GM19023 (cell line): ENCODE measurements around the gene SEBOX.
A peak's percentile ranks its signal among the peaks of the same experiment; 100 is the strongest.

Source experiments
- ATAC-seq: cut with Tn5 transposase; IDR thresholded peaks from one replicate; pipeline ENCODE4 v1.9.1; 2021; ENCODE audit warnings: mild to moderate bottlenecking, moderate library complexity; ENCODE audit not compliant: unreplicated experiment

The SEBOX gene, protein sequence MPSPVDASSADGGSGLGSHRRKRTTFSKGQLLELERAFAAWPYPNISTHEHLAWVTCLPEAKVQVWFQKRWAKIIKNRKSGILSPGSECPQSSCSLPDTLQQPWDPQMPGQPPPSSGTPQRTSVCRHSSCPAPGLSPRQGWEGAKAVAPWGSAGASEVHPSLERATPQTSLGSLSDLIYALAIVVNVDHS

DNA sequence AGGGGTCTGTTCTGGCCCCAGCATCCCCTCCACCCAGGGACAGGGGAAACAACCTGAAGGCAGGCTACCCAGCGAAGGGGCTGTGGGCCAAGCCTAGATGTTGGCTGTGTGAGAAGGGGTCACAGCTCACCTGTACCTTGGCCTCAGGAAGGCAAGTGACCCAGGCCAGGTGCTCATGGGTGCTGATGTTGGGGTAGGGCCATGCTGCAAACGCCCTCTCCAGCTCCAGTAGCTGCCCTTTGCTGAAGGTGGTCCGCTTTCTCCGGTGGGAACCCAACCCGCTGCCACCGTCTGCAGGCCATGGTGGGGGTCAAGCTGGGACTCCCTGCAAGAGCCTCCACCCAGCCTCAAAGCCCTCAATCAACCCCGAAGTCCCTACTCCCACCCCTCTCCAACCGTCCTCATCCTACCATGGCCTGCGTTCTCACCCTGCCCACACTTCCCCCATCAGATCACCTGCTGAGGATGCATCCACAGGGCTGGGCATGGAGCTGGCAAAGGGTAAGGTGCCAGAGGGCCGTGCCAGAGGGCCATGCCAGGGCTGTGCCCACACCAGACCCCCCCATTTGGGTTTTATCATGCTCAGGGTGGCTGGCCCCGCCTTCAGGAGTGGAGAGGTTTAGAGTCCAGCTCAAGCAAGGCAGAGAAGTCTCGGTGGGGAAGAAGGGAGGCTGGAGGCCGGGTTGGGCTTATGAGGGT, at the start of gene SEBOX:
Gene SEBOX (minus strand): TSS at position 535 of the 699 bp plus-strand sequence. CDS start 48 bp downstream, at position 487.
- ATAC-seq, result no peak

DNA sequence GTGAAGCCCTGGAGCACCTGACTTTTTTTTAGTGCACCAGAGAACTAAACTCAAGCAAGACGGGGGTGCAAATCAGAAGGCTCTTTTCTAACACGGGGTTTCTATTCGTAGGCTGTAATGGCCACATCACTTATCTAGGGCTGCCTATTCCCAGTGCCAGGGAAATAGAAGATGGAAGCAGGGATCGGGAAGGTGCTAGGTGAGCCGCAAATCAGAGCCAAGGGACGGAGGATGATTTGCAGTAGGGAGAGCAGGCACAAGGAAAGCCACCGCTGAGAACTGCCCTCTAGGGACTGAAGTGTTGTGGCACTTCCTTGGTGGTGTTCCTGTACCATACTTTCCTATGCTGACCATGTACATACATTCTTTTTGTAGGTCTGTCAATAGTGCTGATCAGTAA, 48.8 kb upstream of the SEBOX start:
- ATAC-seq, result no peak

DNA sequence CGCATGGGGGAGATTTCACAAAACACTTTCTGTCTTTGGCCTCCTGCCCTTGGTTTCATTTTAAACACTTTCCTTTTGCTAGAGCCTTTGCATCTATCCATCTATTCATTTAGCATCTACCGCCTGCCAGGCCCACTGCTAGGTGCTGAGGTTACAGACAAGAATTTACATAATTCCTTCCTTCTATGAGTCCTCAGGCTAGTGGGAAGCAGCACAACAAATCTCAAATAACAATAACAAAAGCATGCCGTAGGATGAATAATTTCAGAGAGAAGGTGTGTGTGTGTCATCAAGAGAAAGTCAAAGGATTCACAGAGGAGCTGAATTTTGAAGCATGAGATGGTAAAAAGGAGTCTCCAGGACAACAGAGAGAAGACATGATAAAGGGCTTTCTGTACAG, 47.1 kb upstream of the SEBOX start:
- no peak for ATAC-seq

DNA sequence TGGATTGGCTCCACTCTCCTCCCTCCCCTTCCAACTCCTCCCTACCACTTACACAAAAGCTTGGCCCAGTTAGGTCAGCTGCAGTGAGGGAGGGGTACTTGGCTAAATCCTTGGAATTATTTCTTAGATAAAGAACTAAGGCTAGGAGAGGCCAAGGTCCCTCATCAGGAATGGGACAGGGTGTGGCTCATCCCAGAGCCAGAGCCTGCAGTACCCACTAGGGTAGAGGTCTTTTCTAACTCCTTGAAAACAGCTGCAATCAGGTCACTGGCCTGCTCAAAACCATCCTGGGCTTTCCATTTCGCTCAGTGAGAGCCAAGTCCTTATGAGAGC, 42.9 kb upstream of the SEBOX start:
- no peak for ATAC-seq

DNA sequence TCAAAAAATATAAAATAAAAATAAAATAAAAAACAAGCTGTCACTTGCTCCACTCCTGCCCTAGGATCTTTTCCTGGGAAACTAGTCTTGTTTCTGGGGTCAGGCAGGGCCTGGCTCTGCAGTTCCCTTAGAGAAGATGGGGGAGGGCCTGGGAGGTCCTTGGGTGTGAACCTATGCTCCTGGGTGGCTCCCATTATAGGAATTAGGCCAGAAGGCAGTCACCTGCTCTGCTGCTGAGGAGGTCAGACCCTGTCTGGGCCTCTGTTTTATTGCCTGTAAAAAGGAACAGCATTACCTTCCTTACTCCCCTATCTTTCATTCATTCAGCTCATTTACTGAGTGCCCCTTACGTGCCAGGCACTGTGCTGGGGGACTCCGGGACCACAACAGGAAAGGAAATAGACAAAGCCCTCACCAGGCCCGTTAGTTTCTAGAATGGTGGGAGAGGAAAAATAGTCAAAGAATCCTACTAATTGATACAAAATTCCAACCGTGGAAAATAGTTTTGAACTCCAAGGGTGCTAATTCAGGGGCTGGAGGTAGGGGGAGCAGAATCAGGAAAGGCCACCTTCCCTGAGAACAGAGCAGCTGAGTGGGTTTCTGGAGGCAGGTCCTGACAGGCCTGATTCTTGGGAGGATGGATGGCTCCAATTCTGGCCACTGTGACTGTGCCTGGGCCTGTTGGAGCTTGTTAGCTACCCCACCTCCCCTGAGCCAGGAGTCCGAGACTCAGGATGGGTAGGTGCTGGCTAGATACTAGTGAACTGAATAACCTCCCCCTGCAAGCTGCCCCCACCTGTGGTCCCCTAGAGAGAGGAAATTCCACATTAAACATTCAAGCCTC, 42.4 kb upstream of the SEBOX start:
- ATAC-seq, result no peak

DNA sequence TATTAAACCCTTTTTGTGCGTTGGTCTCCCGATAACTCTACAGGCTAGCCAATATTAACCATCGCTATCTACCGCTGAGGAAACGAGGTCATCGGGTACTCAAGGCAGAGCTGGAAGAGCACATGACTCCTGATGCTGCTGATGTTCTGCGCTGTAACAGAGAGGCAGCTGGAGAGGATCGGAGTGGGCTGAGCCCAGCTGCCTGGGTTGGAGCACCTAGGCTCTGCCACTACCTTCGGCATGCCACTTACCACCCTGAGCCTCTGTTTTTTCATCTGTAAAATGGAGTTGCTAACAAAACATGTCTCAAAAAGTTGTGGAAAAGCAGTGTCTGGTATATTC, 41.4 kb upstream of the SEBOX start:
- no peak for ATAC-seq

DNA sequence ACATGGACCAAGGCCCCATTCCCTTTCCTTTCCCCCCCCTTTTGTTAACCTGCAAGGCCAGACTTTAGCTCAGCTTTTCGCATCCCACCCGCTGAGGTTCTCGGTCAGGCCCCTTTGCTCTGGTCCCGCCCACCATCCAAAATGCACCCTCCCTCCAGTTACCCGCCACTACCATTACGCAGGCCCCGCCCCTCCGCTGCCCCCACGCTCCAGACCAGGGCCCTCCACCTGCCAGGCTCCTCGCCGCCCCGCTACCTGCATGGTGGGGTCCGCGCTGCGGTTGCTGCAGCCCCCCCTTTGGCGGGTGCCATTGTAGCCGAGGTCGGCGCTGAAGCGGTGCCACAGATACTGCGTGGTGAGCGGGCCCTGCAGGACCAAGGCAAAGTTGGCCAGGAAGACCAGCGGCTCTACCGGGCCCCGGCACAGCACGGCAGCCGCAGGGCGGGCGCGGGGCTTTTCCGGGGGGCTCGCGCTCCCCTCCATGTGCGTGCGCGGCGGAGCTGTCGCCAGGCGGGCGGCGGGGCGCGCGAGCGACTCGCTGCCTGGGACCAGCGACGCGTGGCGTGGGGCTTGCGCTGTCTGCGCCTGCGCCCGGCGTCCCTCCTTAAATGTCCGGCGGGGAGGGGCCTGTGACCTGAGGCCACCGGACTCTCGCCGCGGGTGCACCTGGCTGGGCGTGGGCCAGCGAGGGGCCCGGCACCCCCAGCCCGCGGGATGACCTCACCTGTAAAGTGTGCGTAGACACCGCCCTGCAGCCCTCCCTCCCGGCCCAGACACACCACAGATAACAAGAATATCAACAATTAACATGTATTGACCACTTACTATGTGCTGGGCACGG, 40.9 kb upstream of the SEBOX start, which contains the start of gene SLC46A1:
Gene SLC46A1 (minus strand): TSS at position 581 of the 841 bp plus-strand sequence. CDS start 98 bp downstream, at position 483.
- peak; percentile 76 for ATAC-seq

DNA sequence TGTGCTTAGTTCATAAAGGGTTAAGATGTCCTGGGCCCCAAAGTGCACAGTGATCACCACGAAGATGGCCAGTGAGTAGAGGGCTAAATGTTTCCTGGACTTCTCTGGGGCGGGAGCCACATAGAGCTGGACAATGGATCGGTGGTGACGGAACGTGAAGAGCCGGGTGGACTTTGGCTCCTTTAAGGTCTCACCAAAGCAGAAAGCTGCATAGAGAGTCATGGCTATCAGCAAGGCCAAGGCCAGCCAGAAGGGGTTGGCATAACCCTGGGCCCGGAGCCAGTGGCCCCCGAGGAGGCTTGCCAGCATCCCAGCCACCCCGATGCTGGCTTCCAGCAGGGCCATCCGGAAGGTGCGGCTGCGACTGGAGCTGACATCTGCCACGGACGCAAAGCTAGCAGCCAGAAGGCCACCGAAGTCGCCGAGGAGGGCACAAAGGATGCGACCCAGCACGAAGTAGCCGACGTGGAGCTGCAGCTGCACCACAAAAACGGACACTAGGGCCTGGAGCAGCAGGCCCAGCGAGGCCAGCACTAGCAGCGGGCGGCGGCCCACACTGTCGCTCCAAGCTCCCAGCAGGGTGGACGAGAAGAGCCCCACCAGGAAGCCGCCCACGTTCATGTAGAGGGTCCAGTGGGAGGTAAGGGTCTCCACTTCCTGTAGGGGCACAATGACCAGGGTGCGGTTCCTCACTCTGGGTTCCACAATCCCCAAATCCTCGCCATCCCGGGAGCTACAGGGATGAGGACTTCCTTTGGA, 40.0 kb upstream of the SEBOX start:
- ATAC-seq, result no peak

DNA sequence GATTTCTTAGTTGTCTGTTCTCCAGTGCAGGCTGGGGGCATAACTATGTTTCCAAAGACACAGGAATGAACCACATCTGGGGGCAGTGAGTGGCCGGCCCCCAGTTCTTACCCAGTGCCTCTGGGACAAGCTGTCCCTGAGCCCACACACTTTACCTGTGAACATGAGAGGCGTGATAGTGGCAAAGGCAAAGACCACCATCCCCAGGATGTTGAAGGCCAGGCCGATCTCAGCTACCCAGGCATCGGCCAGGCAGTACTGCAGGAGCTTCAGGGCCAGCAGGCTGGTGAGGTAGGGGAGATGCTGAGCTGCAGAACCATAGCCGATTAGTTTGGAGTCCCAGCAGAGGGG, 39.4 kb upstream of the SEBOX start:
- no peak for ATAC-seq

DNA sequence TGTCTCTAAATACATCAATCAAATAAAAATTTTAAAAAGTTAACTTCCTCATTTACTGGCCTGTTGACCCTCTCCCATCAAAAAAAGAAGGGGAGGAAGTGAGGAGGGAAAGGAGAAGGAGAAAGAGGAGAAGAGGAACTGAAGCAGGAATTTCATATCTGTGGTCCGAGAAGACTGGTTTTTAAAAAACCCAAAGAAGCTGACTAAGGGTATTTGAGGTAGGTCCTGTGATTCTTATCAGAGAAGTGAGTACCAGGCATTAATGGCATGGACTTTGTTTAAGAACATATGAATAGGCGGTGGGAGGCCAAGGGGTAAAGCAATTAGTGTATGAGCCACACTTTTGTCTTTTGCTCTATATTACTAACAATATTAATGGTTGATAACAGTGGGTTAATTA, 39.0 kb upstream of the SEBOX start:
- ATAC-seq, result no peak

DNA sequence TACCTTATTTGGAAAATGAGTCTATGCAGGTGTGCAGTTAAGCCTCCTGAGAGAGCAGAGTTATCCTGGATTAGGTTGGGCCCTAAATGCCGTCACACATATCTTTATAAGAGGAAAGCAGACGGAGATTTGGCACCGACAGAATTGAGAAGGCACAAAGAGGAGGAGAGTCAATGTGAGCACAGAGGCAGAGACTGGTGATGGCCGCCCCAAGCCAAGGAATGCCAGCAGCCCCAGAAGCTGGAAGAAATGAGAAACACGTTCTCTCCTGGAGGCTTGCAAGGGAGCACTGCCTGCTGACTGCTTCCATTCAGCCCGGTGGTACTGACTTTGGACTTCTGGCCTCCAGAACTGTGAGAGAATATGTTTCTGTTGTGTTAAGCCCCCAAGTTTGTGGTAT, 37.8 kb upstream of the SEBOX start:
- no peak for ATAC-seq

DNA sequence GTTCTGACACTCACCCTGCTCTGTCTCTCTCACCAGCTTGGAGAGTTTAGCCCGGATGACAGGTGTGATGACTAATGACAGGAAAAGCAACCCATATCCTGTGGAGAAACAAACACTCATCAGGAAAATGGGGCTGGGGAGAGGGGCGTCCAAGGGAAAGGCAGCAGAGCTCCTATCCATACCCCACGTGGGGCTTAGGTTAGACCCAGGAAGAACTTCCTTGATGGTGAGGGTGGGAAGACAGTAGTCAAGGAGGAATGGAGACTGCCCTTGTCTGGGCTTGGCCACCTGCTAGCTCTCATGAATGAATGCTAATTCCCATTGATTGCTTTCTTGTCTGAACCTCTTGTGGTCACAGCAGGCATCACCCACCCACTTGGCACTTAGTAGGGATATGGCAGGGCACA, 37.2 kb upstream of the SEBOX start:
- ATAC-seq, result no peak

DNA sequence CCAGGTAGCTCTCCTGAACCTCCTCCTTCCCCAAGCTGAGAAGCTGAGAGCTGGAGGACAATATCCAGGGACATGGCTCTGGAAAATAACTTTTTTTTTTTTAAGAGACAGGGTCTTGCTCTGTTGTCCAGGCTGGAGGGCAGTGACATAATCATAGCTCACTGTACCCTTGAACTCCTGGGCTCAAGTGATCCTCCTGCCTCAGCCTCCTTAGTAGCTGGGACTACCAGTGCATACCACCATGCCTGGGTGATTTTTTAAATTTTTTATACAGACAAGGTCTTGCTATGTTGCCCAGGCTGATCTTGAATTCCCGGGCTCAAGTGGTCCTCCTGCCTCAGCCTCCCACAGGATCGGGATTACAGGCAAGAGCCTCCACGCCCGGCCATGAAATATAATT, 34.8 kb upstream of the SEBOX start:
- ATAC-seq, result no peak

DNA sequence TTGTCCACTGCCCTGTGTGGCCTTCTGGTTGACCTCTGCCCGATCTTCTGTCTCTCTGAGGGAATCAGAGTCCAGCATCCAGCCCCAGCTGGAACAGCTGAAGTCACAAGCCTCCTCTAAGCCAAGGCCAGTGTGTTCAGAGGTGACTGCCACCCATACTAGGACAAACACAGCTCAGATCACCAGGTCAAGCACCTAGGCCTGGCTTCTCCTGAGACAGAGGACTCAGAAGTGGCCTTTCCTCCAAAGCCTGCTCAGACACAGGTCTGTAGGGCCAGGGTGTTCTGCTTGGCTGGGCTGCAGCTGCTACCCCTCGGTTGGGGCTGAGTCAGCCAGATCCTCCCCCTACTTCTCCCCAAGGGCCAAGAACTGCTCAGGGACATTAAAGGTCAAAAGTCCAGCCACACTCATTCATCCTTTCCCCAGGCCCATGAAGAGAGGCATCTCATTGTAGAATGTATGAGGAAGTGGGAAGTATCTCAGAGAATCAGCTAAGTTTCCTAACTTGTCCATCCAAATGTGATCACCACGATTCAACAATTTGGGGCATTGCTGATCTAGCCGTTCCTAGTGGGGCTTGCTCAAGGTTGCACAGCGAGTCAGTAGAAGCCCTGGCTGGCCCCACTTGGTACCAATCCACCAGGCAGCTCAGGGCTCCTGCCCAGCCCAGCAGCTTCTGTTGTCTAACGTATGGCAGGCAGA, 33.4 kb upstream of the SEBOX start:
- ATAC-seq, result no peak

DNA sequence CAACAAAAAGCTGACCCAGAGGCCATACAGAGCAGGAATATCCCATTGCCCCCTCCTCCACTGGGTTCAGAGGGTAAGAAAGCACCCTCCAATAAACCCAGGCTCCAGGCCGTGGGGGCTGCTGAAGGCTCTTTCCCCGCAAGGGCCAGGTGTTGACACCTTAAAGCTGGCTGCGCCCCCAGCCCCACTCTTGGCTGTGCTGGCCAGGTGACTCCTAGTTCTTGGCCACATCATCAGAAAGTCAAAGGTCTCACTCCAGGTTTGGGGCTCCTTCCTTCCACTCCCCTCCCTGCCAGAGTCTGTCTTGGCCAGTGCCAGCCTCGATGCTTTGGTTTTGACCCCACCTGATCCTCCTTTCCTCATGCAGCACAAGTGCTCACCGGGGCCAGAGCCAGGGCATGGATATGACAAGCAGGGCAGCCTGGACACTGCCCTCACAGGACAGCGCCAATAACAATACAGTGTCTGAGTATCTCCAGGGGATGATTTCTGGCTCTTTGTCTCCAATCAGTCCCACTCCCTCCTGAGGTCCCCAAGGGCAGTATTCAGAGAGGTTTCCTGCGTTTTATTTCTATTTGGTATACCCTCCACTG, 32.8 kb upstream of the SEBOX start:
- ATAC-seq, result no peak

DNA sequence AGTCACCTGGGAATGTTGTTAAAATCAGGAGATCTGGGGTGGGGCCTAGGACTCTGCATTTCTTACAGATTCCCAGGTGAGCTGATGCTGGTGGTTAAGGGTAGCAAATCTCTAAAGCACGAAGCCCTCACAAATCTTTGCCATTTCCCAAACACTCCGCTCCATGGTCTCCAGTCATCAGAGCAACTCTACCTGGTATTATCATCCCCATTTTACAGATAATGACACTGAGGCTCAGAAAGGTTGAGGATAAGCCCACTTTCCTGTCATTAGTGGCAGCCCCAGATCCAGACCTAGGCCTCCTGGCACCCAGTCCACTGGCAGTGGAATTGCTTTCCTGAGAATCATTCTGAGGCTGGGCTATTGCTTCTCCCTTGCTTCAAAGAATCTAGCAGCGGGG, 32.3 kb upstream of the SEBOX start:
- no peak for ATAC-seq

DNA sequence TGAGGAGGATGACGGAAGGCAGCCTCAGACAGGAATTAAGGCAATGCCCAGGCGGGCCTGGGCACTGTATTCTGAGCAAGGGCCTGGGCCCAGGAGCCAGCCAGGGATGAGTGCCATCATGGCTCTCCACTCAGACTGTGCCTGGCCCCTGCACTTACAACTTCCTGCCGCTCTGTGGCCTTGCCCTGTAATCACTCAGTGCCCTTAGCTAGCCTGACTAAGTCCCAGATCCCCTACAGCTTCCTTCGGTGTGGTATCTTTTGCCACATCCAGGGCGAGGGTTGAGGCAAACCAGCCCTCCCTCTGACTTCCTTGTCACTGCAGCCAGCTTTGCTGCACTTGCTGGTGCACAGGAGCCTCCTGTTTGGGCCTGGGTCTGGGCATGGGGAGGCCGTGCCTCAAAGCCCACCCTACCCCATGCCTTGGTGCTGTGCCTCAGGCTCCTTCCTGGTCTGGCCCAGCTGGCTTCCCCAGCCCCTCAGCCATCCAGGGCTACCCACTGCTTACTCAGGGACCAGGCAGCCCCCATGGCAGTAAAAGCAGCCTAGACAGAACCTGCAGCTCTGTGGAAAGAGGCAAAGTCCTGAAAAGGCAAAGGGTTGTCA, 31.7 kb upstream of the SEBOX start:
- ATAC-seq, result no peak

DNA sequence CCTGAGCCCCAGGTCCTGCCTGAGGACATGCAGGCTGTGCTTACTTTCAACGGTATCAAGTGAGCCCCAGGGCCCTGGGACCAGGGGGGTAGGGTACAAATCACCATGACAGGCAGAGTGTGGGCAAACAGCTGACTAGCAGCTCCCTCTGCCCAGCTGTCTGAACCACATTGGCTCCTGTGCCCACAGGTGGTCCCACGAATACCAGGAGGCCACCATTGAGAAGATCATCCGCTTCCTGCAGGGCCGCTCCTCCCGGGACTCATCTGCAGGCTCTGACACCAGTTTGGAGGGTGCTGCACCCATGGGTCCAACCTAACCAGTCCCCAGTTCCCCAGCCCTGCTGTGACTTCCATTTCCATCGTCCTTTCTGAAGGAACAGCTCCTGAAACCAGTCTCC, 31.0 kb upstream of the SEBOX start:
- ATAC-seq, result no peak

DNA sequence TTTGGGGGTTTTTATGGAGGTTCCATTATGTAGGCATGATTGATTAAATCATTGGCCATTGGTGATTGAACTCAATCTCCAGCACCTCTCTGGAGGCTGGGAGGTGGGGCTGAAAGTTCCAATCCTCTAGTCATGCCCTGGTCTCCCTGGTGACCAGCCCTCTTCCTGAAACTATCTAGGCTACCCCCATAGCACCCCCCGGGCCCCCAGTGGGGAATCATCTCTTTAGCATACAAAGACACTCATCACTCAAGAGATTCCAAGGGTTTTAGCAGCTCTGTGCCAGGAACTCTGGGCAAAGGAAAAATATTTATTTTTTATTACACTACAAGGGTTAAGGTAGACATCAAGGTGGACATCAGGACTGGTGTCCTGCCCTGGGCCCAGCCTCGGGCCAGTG, 30.4 kb upstream of the SEBOX start:
- no peak for ATAC-seq
